ENCODE data around the gene CATSPERD. TPM values are rescaled to one million over a fixed set of nuclear protein-coding genes. Genes with fewer than 3 reads are reported as not detected.

The CATSPERD gene
- total and polyA plus RNA-seq, 2 of the 4 experiments (the other 2 are of a cell fraction), result not detected

GRCh38 chr19:5827891-5828660 lies 107.6 kb downstream of the CATSPERD start:
- peak overlapping the region; percentile 86 for H3K4me2 ChIP-seq (ENCODE audit: low read depth, low read length)
- peak overlapping the region; percentile 60 for H2BK120ac ChIP-seq (ENCODE audit: low read depth, low read length)
- no peak overlapping the region for H2BK20ac ChIP-seq (ENCODE audit: low read depth, low read length)
- peak overlapping the region; percentile 97 for H3K23ac ChIP-seq (ENCODE audit: low read depth, low read length)
- intact Hi-C loops (cut with micrococcal nuclease) (loop anchor here (5.0 kb wide), 1 partner anchor 64 kb away; no protein-coding TSS in a partner anchor), dilution Hi-C loops (cut with HindIII; ENCODE audit: low sequenced_read_pairs, unreplicated experiment) (no loop called here), in situ Hi-C loops (cut with MboI; ENCODE audit: low sequenced_read_pairs) (no loop called here)
- ATAC-seq (ENCODE audit: low read depth) (peak; percentile 87), DNase-seq (peak; percentile 85)
- H4K20me1 ChIP-seq (ENCODE audit: insufficient read depth, low read length), result no peaks in the 10 kb centered on the region
- peak overlapping the region; percentile 98 for H2AK5ac ChIP-seq (ENCODE audit: low read depth, low read length)
- peak overlapping the region; percentile 81 for H3K56ac ChIP-seq (ENCODE audit: extremely low read depth, insufficient read depth, low read length)
- peak overlapping the region; percentile 98 for H3K14ac ChIP-seq (replicated peaks; ENCODE audit: low read depth, low read length)
- peaks cover 4% of the 10 kb centered on the region; the same call in 1 of the 2 replicates for H3K9me1 ChIP-seq (ENCODE audit: insufficient read depth, low read length)
- H3K9me3 ChIP-seq (ENCODE audit: control insufficient read depth, insufficient read depth, low read length), result no peaks in the 10 kb centered on the region
- H3K4ac ChIP-seq (ENCODE audit: low read depth, low read length), result peak overlapping the region; percentile 97
- H2AFZ ChIP-seq (replicated peaks; ENCODE audit: low read length, poor library complexity), result peak overlapping the region; percentile 97
- H2BK15ac ChIP-seq (ENCODE audit: low read depth, low read length), result peak overlapping the region; percentile 74; the same call in 2 of the 3 replicates
- H3K27me3 ChIP-seq (ENCODE audit: control insufficient read depth, insufficient read depth, low read length), result no peaks in the 10 kb centered on the region; the same call in 1 of the 2 replicates
- peak overlapping the region; percentile 59 for H3K4me3 ChIP-seq (ENCODE audit: insufficient read depth, low read depth, low read length)
- peaks cover 0 to 6% of the 10 kb centered on the region in 2 experiments; a peak in 2 of 4 replicates for H3K79me1 ChIP-seq (ENCODE audit: low read depth in 1 of 2, low read length in 2 of 2)
- POLR2A ChIA-PET (ENCODE audit: unreplicated experiment), result interaction anchor here (0.5 to 1.0 kb wide), 4 partner anchors 24 to 100 kb away, joined by 3 read pairs; partner anchors contain the start of gene NDUFA11
- H4K8ac ChIP-seq (ENCODE audit: low read depth in 2 of 2, low read length in 2 of 2), result peak overlapping the region; percentile 97 to 99
- H3K36me3 ChIP-seq (ENCODE audit: control insufficient read depth, insufficient read depth, low read length), result no peaks in the 10 kb centered on the region
- peak overlapping the region; percentile 58 for H3K27ac ChIP-seq (ENCODE audit: insufficient read depth, low read length)
- H2BK5ac ChIP-seq (ENCODE audit: low read depth, low read length, poor library complexity, severe bottlenecking), result peak overlapping the region; percentile 63
- H2AK9ac ChIP-seq (replicated peaks; ENCODE audit: low read depth, low read length, poor library complexity), result peak overlapping the region; percentile 97
- peak overlapping the region; percentile 96 for H4K5ac ChIP-seq (ENCODE audit: low read depth, low read length)
- H4K91ac ChIP-seq (ENCODE audit: insufficient read depth, low read depth, low read length), result peak overlapping the region; percentile 89
- H3K9ac ChIP-seq (ENCODE audit: low read depth, low read length), result peak overlapping the region; percentile 85
- CTCF ChIA-PET, result interaction anchor here (0.9 to 2.2 kb wide), 2 partner anchors 24 to 63 kb away, joined by 3 to 7 read pairs; no protein-coding TSS in a partner anchor
- H3K18ac ChIP-seq (ENCODE audit: low read depth, low read length), result peak overlapping the region; percentile 62
- 1% methylated on average over 39 of the region's 91 CpGs; no CpG with 5 or more reads in 1 of the 2 experiments for WGBS, 2 experiments (ENCODE audit: extremely low coverage in 2 of 2, insufficient read length in 1 of 2)
- H3K4me1 ChIP-seq (ENCODE audit: control insufficient read depth, insufficient read depth, low read length), result peaks cover 9% of the 10 kb centered on the region
- no TSS peak for BruUV-seq (replicated peaks)
- TF ChIP-seq NFE2L2 (IDR thresholded peaks at IDR 0.05; ENCODE audit: low read depth, low read length), result no peak
- TF ChIP-seq SMC3 (IDR thresholded peaks at IDR 0.05; ENCODE audit: low read depth, low read length), result no peak
- TF ChIP-seq, protein P1, sequence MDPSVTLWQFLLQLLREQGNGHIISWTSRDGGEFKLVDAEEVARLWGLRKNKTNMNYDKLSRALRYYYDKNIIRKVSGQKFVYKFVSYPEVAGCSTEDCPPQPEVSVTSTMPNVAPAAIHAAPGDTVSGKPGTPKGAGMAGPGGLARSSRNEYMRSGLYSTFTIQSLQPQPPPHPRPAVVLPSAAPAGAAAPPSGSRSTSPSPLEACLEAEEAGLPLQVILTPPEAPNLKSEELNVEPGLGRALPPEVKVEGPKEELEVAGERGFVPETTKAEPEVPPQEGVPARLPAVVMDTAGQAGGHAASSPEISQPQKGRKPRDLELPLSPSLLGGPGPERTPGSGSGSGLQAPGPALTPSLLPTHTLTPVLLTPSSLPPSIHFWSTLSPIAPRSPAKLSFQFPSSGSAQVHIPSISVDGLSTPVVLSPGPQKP (IDR thresholded peaks at IDR 0.05; ENCODE audit: borderline replicate concordance, low read depth, low read length), result no peak
- no peak for TF ChIP-seq MAFK (IDR thresholded peaks at IDR 0.05; ENCODE audit: low read depth, low read length)
- TF ChIP-seq CHD1 (IDR thresholded peaks at IDR 0.05; ENCODE audit: low read depth, low read length), result no peak
- peak; percentile 90 for TF ChIP-seq POLR2A (IDR thresholded peaks at IDR 0.05; ENCODE audit: low read depth, low read length)
- TF ChIP-seq RFX5 (IDR thresholded peaks at IDR 0.05; ENCODE audit: low read depth, low read length), result no peak
- peak; percentile 25; the same call in 1 of the 2 replicates for TF ChIP-seq MAZ (IDR thresholded peaks at IDR 0.05; ENCODE audit: borderline replicate concordance, low read depth, low read length)
- TF ChIP-seq RCOR1 (IDR thresholded peaks at IDR 0.05; ENCODE audit: insufficient replicate concordance, low read length), result peak; percentile 10
- TF ChIP-seq USF2 (IDR thresholded peaks at IDR 0.05; ENCODE audit: low read depth, low read length), result no peak
- TF ChIP-seq MXI1 (IDR thresholded peaks at IDR 0.05; ENCODE audit: borderline replicate concordance, low read depth, low read length), result no peak
- no peak for TF ChIP-seq RAD21 (IDR thresholded peaks at IDR 0.05; ENCODE audit: low read length)
- peak; percentile 6; the same call in 1 of the 2 replicates for TF ChIP-seq BHLHE40 (IDR thresholded peaks at IDR 0.05; ENCODE audit: low read depth, low read length)
